8988T (cell line): ENCODE measurements around the gene SCYL3.
A peak's percentile ranks its signal among the peaks of the same experiment; 100 is the strongest.
"Not testable (repeated sequence)": the region's sequence is repeated elsewhere in the genome, so short reads cannot be mapped to it uniquely, and the experiment has no call there.

Experiments
- DNase-seq: peaks from one replicate; pipeline ENCODE4 v3.0.0; 2011

The SCYL3 gene

DNA sequence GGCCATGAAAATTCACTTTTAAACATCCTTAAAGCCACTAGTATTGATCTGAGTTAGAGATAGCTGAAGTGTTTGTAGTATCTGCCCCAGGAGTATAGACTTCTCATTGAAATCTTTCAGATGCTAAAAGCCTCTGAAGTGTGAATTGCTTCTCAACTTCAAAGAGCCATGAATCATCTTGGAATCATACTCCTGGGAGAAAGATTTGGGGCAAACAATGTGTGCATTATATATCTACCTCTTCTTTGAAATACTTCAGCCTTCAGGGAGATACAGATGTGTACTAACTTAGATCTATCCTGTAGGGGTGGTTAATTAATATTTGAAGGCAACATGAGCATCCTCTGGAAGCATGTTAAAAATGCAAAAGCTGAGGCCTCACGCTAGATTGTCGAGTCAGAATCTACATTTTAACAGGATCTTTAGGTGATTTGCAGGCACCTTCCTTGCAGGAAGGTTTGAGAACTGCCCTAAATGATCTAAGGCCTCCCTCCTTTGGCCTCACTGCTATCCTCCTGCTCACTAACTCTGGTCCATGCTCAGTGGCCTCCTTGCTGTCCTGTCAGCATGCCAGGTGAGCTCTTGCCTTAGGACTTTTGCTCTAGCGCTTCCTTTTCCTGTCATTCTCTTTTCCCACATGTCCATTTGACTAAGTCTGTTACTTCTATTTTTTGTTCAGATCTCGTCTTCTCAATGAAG lies 6.0 kb upstream of the SCYL3 start:
- DNase-seq = no peak

DNA sequence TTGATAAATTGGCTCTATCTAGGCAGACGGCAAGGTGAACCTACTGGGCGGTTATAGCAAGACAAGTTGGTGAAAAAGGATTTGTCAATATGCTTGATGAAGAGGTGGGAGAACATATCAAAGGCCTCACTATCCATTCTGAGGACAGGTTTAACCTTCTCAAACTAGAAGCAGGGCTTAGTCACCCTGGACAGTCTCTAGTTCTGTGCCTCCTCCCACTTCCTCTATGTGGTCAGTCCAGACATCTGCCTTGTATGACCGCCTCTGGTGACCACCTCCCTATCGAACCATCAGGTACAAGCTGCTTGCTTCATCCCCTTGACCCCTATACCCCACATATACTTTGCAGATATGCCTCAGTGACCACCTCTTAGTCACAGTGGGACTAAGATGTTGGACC lies 2.3 kb upstream of the SCYL3 start:
- no peak for DNase-seq

DNA sequence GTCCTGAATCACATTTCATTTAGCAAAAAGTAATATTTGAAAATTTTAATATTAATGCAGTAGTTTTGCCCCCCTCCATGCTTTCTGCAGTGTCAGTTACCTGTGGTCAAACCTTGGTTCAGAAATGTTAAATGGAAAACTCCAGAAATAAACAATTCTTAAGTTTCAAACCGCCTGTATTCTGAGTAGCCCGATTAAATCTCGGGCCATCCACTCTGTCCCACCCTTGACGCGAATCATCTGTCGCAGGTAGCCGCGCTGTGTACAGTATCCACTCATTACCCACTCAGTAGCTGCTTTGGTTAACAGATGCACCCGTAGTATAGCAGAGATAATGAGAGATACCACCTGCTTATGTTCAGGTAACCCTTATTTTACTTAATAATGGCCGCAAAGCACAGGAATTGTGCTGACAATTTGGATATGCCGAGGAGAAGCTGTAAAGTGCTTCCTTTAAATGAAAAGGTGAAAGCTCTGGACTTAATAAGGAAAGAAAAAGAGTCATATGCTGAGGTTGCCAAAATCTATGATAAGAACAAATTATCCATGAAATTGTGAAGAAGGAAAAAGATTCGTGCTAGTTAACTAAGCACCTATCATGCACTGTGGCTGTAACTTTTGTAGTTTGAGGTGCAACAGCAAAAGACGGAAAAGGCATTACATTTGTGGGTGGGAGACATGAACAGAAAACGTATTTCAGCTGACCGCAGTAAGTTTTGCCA lies 889 bp upstream of the SCYL3 start:
- no peak for DNase-seq

DNA sequence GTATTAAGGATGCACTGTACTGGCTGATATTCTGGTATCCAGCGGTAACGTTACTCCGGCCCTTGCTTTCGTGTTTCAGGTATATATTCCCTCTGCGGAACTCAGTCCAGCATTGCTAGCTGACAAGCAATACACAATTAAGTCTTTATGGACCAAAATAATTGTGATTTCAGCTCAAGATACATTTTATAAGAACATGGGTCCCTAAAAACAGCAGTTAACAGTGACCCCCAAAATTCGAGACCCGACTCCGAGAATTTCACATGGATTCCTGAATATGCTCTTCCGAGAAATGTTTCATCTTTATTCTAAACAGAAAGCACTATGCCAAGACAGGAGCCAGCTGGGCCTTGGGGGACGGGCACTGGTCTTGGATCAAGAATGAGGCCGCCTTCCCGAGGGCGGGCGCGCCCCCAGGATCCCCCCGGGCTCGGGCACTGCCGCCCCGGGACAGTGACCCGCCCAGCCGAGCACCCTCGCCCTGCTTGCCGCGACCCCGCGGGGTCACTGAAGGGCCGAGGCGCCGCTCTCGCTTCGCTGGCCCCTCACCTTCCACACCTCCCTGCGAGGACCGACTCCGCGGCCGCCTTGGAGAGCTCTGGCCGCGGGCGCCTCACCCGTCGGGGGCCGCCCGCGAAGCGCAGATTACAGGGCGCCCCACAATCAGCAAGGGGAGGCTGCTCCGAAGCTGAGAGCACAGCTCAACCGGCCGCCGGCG lies 610 bp downstream of the SCYL3 start:
- DNase-seq = peak; percentile 24

DNA sequence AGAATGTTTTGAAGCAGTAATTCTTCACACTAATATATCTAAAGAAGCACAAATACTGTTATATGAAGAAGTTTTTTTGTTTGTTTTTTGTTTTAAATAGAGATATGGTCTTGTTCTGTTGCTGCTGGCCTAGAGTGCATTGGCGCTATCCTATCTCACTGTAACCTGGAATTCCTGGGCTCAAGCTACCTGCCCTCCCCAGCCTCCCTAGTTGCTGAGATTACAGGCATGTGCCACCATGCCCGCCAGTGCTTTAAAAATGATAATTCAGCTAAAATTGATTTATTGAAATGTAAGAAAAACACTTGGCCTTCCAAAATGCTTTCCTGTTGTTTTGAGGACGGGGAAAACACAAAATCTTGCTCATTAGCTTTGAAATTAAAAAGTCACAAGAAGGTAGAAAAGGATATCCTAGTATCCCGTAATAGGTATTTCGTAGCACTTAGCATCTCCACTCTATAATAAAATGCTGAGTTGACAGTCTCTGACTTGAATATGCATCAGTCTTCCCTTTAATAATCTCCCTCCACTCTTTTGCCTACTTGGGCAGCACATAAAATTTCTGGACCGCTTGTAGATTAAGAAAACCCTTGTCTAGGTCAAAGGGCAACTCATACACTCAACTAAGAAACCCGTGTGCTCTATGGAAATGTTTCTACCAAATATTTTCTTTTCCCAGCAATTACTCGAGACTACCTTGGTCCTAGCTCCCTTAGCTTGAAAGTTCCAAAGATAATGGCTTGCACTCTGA lies 1.3 kb downstream of the SCYL3 start:
- DNase-seq = no peak

DNA sequence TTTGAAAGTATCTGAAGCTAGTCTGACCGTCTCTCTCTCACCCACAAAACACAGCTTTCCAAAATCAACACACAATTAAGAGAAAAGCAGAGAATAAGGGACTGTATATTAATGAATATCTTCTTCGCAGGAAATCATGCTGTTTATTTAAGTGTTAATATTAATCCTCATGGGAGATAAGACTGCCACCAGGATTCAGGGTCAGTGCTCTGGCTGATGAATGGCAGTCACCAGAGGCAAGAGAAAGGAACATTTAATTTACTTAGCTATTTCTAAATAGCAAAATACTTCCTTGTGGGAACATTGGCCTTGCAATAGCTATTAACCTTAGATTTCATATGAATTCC lies 2.2 kb downstream of the SCYL3 start:
- no peak for DNase-seq

DNA sequence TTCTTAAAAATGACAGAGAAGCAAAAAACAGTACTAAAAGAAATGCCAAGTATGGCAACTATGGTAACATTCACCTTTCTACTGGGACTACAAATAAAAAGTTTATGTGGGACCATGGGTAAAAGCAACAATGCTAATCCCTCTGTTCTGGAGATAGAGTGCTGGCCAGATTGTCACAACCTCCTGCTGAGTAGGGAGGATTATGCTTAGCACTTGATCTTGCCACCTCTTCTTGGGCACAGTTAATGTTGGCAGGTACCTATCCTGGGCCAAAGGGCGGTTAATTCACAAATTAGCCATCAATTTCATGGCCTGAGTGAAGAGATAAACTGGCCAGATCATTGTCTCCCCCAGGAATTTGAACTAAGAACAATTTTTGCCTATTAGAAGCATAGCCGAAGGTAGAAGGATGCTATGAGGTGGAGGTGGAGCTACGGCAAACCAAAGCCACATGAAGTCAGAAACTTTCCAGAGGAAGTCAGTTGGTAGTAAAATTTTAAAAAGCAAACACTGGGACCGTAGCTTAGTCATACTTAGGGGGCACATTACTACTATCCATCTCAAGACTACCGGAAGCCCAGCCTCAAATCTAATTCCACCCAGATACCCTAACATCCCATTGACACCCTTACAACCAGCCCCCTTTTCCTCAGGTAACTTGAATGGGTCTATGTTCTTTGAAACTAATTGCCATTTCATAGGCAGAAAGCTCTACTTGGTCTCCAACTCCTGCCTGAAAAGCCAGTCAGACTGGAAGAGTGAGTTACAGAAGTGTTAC lies 2.7 kb downstream of the SCYL3 start:
- no peak for DNase-seq

DNA sequence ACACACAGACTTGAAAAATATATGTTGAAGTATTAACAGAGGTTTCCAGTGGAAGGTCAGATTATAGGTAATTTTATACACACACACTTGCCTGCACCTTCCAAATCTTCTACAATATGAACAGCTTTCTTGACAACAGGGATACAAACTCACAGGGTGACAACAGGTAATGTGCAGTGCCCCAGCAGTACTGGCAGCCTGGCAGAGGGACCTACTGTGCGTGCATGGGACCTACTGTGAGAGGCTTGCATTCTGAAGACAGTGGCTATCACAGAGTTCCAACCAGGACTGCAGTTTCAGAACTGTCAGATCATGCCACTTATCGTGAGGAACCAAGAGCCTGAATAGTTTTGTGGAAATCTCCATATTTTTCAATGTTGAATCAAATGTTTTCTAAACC lies 3.8 kb downstream of the SCYL3 start:
- no peak for DNase-seq

DNA sequence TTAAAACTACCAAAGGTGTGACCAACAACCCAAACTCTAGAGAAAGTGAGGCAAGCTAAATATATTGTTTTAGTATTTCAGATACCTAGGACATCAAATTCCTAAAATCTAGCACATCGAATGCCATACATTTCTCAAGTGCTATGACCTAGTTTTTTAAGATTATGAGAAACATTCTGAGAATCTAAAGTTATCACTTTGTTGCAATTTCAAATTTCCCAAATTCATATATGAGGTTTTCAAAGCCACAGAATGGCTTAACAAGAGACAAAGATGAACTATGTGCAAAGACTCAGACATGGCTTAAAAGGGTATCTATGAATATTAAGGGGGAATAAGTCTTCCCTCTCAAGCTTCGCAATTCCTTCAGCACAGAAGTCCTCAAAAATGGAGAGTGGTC lies 6.8 kb downstream of the SCYL3 start:
- DNase-seq = no peak

DNA sequence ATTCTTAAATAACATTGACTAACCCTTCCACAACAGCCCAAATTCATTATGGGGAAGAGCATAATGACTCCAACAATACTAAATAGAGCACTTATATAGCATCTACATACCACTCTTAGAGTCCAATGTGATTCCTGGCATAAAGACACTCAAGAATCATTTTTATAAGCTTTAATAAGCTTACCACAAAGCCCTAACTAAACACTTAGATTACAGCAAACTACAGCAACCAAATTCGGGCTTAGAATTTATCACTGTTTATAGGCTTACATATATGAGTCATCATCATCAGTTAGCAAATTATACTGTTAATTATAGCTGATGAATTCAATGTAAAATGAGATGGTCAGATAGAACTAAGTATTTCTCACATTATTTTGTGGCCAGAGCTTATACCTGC lies 7.3 kb downstream of the SCYL3 start:
- no peak for DNase-seq

DNA sequence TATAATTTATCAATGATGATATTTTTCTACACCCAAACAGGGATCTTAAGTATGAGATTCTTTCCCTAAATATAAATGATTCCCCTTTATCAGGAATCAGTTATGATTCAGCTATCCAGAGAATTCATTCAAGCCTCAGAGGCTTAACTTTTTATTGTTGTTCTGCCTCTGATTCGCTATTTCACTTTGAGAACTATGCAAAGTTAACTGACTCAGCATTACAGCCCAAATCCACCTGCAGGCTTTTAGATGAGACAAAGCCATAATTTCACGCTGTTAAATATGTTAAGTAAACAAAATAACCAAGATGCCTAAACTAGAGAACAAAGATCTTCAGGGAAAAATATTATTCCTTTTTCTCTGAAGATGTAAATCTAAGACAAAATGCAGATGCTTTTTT lies 8.5 kb downstream of the SCYL3 start:
- DNase-seq = no peak

DNA sequence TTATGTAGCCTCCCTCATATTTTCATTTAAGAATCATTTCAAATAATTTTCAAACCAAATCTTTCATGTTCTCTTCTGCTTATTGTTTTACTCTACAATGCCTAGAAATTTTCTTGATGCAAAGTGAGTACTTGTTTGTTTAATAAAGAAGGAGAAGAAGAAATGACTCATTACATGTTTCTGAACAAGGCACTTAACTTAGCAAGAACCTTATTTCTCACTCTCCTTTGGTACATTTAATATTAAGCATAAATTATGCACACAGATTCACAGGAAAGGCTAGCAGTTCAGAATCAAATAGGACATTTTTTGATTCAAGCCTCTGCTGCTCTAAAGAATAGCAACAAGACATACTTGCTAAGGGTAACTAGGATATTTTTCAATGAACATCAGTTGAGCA lies 9.1 kb downstream of the SCYL3 start:
- no peak for DNase-seq

DNA sequence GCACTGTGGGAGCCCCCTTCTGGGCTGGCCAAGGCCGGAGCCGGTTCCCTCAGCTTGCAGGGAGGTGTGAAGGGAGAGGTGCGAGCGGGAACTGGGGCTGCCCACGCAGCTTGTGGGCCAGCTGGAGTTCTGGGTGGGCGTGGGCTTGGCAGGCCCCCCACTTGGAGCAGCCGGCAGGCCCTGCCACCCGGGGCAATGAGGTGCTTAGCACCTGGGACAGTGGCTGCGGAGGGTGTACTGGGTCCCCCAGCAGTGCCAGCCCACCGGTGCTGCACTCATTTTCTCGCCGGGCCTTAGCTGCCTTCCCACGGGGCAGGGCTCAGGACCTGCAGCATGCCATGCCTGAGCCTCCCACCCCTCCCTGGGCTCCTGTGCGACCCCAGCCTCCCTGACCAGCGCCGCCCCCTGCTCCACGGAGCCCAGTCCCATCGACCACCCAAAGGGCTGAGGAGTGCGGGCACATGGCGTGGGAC lies 11.6 kb downstream of the SCYL3 start:
- no peak for DNase-seq

DNA sequence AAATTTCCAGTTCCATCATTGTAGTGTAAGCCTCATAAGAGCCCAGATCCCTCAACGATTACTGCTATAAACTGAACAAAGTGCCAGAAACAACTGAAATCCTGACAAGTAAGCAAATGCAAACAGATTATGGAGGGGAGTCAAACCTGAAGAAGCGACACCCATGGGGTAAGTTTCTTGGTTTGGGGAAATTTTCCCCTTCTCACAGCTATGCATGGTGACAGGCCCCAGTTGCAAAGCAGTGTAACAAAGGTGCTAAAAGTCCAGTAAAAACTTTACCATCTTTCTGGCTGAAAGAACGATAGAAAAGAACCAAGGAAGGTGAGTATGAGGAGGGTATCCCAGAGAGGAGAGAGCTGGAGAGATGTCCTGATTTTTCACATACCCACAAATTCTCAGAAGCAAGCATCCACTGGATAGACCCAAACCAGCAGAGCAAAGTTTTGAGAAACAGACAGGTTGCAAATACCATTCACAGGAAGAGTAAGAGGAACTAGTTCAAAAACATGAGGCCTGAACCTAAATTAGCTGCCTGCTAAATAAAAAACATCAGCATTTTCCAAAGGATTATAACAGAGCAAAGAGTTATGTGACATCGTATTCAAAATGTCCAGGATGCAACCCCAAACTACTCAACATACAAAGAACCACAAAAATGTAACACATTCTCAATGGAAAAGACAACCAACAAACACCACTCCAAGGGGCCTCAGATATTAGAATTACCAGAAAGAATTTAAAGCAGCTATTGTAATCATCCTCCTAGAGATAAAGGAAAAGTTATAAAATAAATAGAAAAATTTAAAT lies 14.5 kb downstream of the SCYL3 start:
- DNase-seq = no peak

DNA sequence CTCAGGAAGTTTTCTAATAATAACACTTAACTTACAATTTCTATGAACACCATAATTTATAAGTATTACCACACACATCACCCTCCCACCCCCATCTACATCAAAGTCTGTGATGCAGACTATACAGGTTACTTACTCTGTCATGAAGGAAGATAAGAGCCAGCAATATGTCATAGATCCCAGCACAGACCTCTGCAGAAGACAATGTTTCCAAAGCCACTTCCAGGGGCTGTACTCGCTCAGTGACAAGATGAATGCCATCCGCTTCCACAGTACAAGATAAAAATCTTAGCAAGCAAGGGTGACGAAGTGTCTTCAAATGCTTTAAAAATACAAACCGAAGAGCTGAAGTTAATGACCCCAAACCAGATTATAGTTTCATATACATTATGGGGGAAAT lies 15.2 kb downstream of the SCYL3 start:
- DNase-seq = no peak

DNA sequence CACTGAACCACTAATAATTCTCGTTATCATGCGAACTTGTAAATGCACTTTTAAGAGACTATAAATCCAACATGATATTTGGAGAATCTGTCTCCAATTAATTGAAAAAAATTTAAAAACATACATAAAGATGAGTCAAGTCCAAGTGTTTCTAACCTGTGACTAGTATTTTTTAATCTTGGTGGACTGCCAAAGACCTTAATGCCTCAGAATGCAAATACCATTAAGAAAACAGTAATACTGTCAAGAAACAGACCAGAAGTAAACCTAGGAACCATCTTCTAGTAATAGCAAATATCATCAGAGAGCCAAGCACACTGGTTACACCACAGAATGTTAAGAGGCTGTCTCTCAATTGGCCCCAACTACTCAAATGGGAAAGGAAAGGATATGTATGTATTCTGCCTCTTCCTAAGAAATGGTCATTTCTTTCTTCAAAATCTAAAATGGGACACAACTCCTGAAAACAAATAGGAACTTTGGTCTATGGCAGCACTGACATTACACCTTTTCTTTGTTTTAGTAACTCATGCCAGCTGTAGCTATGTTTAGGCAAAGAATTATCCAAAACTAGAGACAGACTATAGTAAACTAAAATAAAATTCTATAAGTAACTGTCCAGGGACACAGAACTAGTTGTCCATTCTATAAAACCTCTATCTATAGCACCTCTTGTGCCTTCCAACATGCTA lies 15.8 kb downstream of the SCYL3 start:
- DNase-seq = no peak

DNA sequence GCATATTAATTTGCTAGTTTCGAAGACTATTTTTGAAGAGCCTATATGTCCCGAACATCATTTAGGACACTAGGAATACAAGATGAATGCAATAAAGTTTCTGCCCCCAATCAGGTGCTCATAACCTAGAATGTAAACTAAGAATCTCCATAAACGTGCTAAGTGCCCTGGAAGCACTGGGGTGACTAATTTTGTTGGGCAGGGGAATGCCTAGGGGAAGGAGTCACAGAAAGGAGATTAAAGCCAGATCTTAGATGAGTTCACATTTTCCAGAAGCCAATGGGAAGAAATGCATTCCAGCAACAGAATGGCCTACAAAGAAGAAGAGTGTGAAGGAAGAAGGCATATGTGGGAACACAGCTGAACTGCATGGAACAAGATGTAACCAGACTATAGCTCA lies 19.5 kb downstream of the SCYL3 start:
- no peak for DNase-seq

DNA sequence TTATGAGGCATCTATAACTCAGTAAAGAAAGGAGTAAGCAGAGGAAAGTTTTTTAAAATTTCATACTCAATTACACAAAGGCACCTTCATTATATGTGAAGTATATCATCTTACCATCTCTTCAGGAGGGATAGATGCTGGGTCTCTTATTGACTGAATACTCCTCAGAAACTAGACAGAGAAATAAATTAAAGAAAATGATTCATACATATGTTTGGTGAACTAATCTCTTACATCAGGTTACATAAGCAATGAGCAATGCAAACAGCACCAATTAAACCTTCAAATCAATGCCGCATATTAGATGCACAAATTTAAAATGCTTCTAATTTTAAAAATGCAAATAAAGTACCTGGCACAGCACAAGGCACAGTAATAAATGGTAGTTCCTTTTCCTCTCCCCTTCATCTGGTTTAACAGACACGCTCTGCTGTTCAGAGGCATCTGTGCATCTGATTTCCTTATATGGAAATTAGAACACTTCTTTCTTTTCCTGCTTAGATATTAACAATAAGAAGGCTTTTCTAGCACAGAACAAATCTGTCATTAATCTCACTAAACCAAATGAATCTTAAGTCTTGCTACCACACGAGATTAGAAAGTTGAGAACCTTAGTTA lies 20.0 kb downstream of the SCYL3 start:
- no peak for DNase-seq

DNA sequence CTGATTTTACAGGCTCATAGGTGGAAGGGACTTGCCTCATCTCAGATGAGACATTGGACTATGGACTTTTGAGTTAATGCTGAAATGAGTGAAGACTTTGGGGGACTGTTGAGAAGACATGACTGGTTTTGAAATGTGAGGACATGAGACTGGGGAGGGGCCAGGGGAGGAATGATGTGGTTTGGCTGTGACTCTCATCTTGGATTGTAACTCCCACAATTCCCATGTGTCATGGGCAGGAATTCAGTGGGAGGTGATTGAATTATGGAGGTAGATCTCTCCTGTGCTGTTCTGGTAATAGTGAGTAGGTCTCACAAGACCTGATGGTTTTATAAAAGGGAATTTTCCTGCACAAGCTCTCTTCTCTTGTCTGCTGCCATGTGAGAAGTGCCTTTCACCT lies 20.8 kb downstream of the SCYL3 start:
- DNase-seq = no peak

DNA sequence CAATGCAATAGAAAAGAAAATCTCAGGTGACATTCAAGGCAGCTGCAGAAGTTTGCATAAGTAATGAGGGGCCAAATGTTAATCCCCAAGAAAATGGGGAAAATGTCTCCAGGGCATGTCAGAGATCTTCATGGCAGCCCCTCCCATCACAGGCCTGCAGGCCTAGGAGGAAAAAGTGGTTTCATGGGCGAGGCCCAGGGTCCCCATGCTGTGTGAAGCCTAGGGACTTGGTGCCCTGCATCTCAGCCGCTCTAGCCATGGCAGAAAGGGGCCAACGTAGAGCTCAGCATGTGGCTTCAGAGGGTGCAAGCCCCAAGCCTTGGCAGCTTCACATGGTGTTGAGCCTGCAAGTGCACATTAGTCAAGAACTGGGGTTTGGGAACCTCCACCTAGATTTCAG lies 21.7 kb downstream of the SCYL3 start:
- not testable (repeated sequence) for DNase-seq

DNA sequence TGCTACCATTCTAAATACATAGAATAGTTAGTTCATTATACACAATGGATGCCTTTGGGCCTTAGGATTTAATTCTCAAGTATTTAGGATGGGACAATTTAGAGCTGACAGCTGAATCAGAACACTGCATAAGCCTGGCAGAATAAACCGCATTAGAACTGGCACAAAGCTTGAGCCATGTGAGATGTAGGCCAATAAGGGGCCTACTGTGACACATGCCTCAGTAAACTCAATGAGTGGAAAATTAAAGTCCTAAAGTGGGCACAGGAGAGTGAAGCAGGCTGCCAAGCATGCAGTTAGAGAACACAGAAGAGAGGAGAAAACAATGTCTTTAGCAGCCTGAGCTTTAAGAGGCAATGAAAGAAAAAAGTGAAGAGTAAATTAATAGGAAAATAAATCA lies 24.3 kb downstream of the SCYL3 start:
- no peak for DNase-seq
